Stimulated activated CD8-positive, alpha-beta memory T cell treated with anti-CD3 and anti-CD28 coated beads, Interleukin-15, amount 100 ng/mL, for 24 hours (primary cell): Measurements from ENCODE around the gene CNPY1.
"Not testable (repeated sequence)": the region's sequence is repeated elsewhere in the genome, so short reads cannot be mapped to it uniquely, and the experiment has no call there.

Source experiments
- DNase-seq: peaks from one replicate; pipeline ENCODE4 v3.0.0-alpha.2; 2020; ENCODE audit warnings: low read depth

Gene CNPY1

DNA sequence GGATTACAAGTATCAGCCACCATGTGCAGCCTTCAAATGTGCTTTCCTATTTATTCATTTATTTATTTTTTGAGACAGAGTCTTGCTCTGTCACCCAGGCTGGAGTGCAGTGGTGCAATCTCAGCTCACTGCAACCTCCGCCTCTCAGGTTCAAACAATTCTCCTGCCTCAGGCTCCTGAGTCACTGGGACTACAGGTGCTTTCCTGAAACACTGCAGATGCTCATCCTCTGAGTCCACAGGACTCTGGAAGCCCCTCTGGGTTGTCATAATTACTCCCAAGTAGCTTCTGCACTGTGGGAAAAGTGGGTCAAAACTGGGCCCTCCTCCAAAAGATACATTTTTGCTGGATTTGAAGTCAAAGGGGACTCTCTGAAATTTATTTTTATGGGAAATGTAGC lies at the start of gene CNPY1:
Gene CNPY1 (minus strand): TSS at position 111 of the 400 bp plus-strand sequence. CDS start 630 bp downstream, outside the sequence.
- not testable (repeated sequence) for DNase-seq

DNA sequence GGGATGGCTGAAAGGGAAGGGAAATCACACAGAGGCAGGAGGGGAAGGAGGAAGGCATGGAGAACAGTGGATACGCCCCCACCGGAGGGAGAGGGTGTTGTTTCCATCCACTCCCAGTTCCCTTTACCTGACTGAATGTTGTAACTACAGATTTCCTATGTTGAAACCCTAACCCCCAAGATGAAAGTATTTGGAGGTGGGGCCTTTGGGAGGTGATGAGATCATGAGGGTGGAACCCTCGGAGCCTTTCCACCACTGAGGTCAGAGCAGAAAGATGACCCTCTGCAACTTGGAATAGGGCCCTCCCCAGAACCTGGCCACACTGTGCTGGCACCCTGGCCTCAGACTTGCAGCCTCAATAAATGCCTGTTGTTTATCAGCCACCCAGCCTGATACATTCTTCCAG lies 48.6 kb upstream of the CNPY1 start:
- no peak for DNase-seq

DNA sequence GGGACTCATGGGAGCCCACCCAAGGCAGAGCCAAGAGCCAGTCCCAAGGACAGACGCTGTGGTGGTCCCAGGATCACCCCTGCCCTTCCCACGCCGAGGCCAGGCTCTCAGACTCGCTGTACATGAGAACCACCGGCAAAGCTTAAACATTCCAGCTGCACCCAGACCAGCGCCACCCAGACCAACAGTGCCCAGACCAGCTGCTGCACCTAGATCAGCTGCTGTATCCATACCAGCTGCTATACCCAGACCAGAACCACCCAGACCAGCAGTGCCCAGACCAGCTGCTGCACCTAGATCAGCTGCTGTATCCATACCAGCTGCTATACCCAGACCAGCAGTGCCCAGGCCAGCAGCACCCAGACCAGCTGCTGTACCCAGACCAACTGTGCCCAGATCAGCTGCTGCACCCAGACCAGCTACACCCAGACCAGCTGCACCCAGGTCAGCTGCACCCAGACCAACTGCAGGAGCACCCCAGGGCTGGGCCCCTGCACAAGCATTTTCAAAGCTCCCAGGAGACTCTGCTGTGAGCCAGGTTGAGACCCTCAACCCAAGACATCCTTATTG lies 47.9 kb upstream of the CNPY1 start:
- no peak for DNase-seq

DNA sequence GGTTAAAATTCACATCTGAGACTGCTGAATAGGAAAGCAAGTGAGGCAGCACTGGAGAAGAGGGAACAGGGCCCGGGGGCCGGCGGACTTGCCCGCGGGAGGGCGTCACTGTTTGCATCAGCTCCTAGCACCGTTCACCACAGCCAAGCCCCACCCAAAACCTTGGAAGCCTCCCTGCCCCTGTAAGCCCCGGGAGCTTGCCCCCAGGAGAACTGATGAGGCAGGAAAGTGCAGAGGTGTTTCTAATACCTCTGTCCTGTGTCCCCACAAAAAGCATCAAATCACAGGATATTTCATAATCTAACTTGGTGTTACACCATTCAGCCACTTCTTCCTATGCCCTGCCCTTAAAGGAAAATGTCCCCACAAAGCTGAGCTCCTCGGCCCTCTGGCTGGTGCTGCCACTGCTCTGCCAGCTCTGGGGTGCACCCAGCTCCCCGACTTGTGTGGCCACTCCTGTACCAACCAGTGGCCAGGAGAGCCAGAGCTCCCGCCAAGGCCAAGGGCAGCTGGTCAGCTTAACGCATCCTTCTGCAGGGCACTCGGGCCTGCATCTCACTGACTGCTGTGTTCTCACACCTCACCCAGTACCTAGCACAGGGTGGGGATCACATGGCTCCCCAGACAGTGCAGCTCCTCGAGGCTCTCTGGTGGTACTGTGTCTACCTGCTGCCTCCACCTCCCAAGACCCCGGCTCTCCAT lies 47.3 kb upstream of the CNPY1 start:
- DNase-seq, result no peak

GRCh38 chr7:155591055-155591775 lies 44.9 kb upstream of the CNPY1 start:
- DNase-seq, result no peak

DNA sequence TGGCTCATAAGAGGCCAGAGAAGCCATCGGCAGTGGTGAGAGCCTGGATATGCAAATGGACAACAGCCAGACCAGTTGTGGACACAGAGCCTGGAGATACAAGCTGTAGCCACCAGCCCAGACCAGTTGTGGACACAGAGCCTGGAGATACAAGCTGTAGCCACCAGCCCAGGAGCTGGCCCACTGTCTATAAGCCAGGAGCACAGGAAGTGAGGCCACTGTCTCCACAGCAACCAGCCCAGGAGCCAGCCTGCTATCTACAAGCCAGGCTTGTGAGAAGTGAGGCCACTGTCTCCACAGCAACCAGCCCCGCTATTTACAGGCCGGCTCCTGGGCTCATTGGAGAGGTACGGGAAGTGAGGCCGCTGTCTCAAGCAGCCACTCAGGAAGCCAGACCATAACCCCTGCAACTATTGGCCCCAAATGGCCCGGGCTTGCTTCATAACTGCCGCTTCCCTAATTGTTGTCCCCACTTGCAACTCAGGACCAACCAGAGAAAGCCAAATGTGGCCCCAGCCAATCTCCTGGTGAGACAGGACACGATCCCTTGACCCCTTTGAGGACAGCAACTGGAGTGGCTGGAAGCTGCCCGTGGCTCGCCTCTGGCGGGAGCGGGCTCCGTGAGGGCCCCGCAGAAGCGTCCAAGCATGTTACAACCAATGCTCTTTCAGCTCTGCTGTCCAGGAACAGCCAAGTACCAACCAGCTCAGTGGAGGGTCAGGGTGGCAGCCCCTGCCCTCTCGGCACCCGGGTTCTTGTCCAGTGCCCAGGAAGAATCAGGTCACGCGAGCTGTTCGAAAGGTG lies 44.1 kb upstream of the CNPY1 start:
- DNase-seq, result no peak

DNA sequence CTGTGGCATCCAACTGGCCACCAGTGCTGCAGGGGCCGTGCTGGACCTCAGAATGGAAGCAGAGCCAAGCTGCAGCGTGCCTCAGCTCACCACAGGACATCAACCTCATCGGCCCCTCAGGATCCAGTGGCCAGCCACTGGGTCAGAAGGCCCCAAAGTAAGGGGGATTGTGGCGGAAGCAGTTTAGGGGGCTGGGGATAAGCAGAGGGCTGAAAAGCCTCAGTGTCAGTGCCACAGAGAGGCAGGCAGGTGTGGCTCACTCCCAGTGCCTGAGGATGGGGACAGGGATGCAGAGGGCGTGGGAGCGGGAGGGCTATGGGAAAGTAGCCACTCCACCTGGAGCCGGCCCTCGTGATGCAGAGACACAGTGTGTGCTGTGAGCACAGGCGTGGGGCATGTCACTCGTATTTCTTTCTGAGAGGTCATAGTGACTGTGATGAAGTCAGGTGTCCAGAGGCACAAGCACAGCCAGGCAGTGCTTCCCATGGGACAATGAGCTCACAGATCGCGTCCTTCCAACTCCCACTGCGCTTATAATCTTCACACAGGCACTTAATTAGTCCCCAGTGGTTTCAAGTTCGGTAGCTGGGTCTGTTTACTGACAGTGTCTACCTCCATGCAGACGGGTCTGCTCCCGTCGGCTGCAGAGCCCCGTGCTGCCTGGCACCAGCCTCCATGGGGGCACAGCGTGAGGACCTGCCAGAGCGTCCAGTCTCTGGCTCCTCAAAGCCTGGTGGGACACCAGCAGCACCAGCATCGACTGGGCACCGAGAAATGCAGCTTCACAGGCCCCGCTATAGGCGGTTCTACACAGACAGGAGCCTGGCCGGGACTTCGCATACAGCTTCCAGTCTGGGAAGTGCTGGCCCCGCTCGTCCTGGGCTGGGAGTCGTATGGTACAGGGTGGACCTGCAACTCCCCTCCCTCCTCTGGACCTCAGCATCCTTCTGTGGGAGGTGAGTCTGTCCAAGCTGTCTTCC lies 42.9 kb upstream of the CNPY1 start:
- DNase-seq, result no peak

DNA sequence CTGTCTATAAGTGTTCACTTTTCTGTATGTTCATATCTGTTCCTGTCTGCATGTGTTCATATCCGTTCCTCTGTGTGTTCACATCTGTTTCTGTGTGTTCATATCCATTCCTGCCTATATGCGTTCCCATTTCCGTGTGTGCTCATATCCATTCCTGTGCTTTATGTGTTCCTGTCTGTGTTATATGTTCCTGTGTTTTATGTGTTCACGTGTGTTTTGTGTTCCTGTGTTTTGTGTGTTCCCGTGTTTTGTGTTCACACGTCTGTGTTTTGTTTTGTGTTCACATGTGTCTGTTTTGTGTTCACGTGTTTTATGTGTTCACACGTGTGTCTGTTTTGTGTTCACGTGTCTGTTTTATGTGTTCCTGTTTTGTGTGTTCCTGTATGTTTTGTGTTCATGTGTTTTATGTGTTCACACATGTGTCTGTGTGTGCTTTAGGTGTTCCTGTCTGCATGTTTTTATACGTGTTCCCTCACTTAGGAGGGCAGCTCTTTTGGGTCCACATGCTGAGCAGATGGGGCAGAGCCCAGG lies 42.2 kb upstream of the CNPY1 start:
- no peak for DNase-seq

DNA sequence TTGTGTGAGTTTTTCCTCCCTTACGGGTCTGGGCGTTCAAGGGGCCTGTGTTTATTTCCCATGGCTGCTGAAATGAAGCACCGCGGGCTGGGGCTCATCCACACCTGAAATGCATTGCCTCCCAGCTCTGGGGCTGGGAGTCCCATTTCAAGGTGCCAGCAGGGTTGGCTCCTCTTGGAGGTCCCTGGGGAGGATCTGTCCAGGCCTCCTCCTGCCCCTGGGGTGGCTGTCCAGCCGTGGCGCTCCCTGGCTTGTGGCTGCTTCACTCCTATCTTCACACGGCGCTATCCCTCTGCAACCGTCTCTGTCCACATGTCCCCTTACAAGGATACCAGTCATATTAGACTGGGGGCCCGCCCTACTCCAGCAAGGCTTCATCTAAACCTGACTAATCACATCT lies 41.1 kb upstream of the CNPY1 start:
- DNase-seq, result no peak

- DNase-seq, result no peak
These were observed 40.6 kb upstream of the CNPY1 start for GRCh38 chr7:155586843-155587440.

- no peak for DNase-seq
These were observed 39.6 kb upstream of the CNPY1 start for GRCh38 chr7:155585951-155586350.

DNA sequence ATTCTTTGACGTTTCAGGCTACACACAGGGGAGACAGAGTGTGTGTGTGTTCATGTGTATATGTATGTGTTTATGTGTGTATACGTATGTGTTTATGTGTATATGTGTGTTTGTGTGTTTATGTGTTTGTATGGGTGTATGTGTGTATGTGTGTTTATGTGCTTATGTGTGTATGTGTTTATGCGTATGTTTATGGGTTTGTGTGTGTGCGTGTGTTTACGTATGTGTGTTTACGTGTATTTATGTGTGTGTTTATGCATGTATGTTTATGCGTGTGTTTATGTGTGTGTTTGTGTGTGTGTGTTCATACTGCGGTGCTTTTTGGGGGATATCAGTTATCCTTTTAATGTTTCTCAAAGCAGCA lies 39.2 kb upstream of the CNPY1 start:
- DNase-seq, result no peak

DNA sequence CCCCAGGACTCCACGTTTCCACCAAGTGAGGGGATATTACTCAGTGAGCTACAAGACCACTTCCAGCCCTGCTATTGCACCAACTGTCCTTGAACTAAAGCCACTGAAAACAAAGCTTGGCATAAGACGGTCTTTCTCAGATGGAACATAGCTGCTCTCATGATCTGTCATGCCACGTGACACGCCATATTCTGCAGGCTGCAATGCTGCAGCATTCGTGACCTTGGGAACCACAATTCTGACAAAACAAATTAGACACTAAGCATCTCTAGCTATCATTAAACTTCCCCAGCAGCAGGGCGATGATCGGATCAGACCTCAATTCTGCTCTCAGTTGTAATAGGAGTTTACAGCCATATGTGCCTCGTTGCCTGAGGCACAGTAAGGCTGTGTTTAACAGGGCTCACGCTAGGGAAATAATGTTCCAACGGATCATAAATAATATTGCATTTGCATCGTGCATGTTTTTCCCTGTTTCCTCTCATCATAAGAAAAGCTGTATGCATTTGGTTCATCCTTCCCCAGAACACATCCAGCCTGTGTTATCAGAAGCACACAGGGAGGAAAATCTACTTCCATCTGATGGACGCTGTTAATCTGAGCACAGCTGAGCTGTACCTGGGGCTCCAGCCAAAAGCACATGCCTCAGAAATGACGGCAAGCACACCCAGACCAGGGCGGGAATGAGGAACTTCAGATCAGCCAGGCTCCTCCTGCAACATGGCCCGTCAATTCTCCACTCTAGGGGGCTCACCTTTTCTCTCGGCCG lies 38.6 kb upstream of the CNPY1 start:
- DNase-seq, result no peak

- no peak for DNase-seq
These were observed 37.9 kb upstream of the CNPY1 start for GRCh38 chr7:155584261-155584660.

DNA sequence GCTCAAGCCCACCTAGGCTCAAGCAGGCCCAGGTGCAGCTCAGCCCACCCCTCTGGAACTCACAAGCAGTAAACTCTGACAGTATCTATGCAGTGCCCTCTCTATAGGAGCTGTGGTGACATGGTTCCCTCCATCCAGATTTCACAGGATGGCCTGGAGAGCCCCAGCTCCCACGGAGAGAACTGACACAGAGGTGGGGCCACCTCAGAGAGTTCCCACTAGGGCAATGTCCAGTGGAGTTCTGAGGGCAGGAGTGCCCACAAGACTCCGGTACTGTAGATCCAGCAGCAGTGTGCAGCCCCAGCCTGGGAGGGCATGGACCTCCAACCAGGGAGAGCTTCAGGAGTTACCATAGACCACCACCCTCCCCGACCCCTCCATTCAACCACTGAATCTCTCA lies 37.3 kb upstream of the CNPY1 start:
- DNase-seq, result no peak

GRCh38 chr7:155581954-155582353 lies 35.6 kb upstream of the CNPY1 start:
- DNase-seq, result no peak

DNA sequence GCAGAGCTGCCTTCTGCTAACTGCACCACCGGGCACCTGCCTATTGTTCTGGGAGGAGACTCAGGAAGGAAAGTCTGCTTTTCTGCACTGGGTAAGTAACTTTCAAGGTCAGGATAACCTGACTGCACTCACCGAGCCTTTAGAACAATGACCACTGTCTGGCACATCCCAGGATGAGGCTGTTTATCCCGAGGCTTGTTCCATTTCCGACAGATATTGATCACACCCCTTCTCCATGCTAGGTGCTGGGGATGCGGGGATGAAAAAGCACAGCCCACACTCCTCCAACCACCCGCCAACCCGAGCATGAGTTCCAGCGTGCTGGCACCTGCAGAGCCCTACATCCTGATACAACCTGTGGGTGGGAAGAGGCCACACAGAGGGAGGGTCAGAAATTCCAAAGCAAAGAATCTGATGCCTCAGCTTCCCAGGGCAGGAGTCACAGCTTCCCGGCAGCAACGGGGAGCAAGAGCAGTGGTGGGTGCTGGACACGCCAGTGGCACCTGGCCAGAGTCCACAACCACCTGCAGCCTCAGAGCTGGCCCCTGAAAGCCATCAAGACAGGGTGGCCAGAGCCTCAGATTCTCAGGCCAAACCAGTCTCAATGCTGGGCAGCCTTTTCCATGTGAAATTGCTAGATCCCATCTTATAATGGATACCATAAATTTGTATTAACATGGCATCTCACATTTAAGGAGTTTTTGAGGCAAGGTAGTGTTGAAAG lies 34.9 kb upstream of the CNPY1 start:
- DNase-seq, result no peak

- no peak for DNase-seq
These were observed 34.0 kb upstream of the CNPY1 start for GRCh38 chr7:155580367-155580766.

DNA sequence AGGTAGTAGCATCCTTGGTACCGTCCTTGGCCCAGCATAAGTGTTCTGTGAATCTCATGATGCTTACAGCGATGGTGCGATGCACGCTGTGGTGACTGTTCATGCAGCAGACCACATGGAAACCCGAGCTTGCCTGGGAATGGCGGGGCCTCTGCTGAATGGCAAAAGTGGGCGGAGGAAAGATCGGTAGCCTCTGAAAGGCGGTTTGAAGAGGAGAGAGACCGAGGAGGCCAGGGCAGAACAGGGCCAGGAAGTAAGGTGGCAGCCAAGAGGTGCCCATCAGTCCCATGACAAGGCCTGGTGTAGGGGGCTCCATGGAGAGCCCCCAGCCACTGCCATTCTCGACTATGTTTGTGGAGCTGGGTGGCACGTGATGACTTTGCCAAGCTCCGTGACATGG lies 33.2 kb upstream of the CNPY1 start:
- no peak for DNase-seq
